Metanephros (tissue), 1 donor: ENCODE data around the gene SRI. TPM values are rescaled to one million over a fixed set of nuclear protein-coding genes. Genes with fewer than 3 reads are reported as not detected.

Experiments
- total RNA-seq: library from RNA; depleted of rRNA; stranded (reverse); fragments of >200 nt; gene quantifications from one replicate; pipeline ENCODE4 v1.2.3, GENCODE V29; 2014

SRI gene
- total RNA-seq: 64.1 TPM

DNA sequence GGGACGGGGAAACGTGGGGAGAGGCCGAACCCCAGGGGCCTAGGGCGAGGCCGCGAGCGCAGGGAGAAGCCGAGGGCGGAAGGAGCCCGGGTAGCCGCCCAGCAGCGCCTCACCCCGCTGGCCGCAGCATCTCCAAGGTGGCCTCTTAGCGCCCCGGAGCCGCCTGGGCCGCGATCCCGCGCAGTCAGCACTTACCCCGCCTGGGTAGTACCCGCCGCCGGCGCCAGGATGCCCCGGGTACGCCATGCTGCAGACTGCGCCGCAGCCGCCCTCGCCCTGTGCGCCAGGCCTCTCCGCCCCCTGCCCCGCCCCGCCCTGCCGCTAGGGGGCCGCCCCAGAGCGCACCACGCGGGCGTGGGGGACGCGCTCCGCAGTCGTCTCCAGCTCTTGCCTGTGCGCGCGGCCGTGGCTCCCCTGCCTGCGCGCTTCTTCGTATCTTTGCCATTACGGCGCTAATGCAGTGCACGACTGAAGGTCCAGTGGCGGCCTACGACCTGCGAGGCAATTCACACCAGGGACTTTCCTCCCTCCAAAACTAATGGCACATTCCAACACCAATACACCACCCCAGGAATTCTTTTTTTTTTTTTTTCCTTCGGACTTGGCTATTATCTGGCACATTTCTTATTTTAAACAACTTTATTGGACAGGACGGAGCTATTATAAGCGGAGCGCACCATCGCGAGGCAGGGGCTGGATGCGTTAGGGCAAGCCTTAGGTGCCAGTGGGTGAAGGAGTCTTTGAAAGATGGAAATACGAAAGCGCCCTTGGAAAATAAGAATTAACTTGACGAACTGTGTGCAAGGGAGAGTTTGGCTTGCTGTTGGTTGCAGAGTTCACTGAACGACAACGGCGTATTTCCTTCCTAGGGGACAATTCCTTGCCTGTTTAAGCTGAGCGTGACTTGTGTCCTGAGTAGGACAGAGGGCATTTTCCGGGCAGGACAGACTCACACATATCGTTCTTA is at the start of gene SRI:
Gene SRI, minus strand, starts transcription at position 258 of the 967 bp plus-strand sequence. Its CDS starts 12 bp downstream, at position 246.

Other genes starting within 250 kb of the SRI start
- 4.4 TPM for gene STEAP4, start 86.9 kb upstream of the SRI start, total RNA-seq